GM12878 (cell line): ENCODE results near the gene BOD1L1. TPM values are rescaled to one million over a fixed set of nuclear protein-coding genes. Genes with fewer than 3 reads are reported as not detected.

Source experiments
- BMI1 ChIP-seq: fragments of 450-650 bp; IDR thresholded peaks from 2 replicates; pipeline ENCODE4 v1.6.1; 2016; ENCODE audit warnings: mild to moderate bottlenecking, moderate library complexity, borderline replicate concordance
- CBX3 ChIP-seq: fragments of 200-600 bp; sonication (generic); IDR thresholded peaks from 2 replicates; pipeline ENCODE4 v1.6.1; 2016; ENCODE audit warnings: low read depth, borderline replicate concordance
- EED ChIP-seq: sonication (generic); IDR thresholded peaks from 2 replicates; pipeline ENCODE4 v1.6.1; 2016; ENCODE audit warnings: antibody characterized with exemption, low read depth
- ESRRA ChIP-seq: IDR thresholded peaks from 2 replicates; pipeline ENCODE4 v1.6.1; 2012; ENCODE audit warnings: mild to moderate bottlenecking, low read length, improper control_type of control experiment
- HDAC2 ChIP-seq: fragments of 200-600 bp; sonication (generic); IDR thresholded peaks from 2 replicates; pipeline ENCODE4 v1.6.1; 2017
- IRF4 ChIP-seq: IDR thresholded peaks from 2 replicates; pipeline ENCODE4 v1.6.1; 2011; ENCODE audit warnings: low read depth, low read length
- KAT2A ChIP-seq: conservative IDR thresholded peaks from 2 replicates; pipeline ENCODE4 v1.6.1; 2011; ENCODE audit warnings: low read depth, low read length; ENCODE audit not compliant: control insufficient read depth
- NR2C2 ChIP-seq: IDR thresholded peaks from 2 replicates; pipeline ENCODE4 v1.6.1; 2011; ENCODE audit warnings: borderline replicate concordance, low read depth; ENCODE audit not compliant: control insufficient read depth, insufficient read length
- PAX5 ChIP-seq: IDR thresholded peaks from 2 replicates; pipeline ENCODE4 v1.6.1; 2011; ENCODE audit warnings: low read depth, low read length, borderline replicate concordance
- SMC3 ChIP-seq: IDR thresholded peaks from 2 replicates; pipeline ENCODE4 v1.6.1; 2011; ENCODE audit warnings: low read length, improper control_type of control experiment, borderline replicate concordance
- SPI1 ChIP-seq: IDR thresholded peaks from 2 replicates; pipeline ENCODE4 v1.6.1; 2011; ENCODE audit warnings: low read depth, mild to moderate bottlenecking, low read length, moderate library complexity, borderline replicate concordance; ENCODE audit not compliant: insufficient read depth
- SUPT20H ChIP-seq: IDR thresholded peaks from 2 replicates; pipeline ENCODE4 v1.6.1; 2011; ENCODE audit warnings: low read depth, mild to moderate bottlenecking, low read length, moderate library complexity, borderline replicate concordance; ENCODE audit not compliant: control insufficient read depth
- YY1 ChIP-seq: IDR thresholded peaks from 2 replicates; pipeline ENCODE4 v1.6.1; 2011; ENCODE audit warnings: low read depth, mild to moderate bottlenecking, low read length
- polyA plus RNA-seq, 11 experiments: library from polyadenylated mRNA; depleted of rRNA in 4 of 11; unstranded in 6 of 11; stranded (reverse) in 5 of 11; fragments of >200 nt; fragmentation: Nextera tagmentation in 4 of 11; fragmentation: Illumina TruSeq in 1 of 11; extraction: Ambion mirVana in 4 of 11; extraction: Trizol in 1 of 11; gene quantifications; 1 replicate in 1 of 11; 2 replicates in 10 of 11; pipeline versions ENCODE4 v1.2.1 to v1.2.3, GENCODE V29; 2011 to 2016; ENCODE audit warnings: inconsistent platforms in 2 of 11, missing spikeins in 2 of 11, low read depth in 1 of 11
- total RNA-seq, 4 experiments: library from RNA; depleted of rRNA in 3 of 4; stranded (reverse); fragments of >200 nt in 3 of 4; fragmentation: Illumina TruSeq in 1 of 4; extraction: Trizol in 1 of 4; gene quantifications; 2 replicates each; pipeline versions ENCODE4 v1.2.1 to v1.2.3, GENCODE V29; 2013 to 2021
- TF ChIP-seq, protein P1 (sequence below): IDR thresholded peaks from 2 replicates; pipeline ENCODE4 v1.6.1; 2012; ENCODE audit warnings: low read depth, low read length, improper control_type of control experiment
- TF ChIP-seq, protein P2 (sequence below): fragments of 450-650 bp; formaldehyde crosslinking; IDR thresholded peaks from 2 replicates; pipeline ENCODE4 v1.5.0; 2022; ENCODE audit warnings: mild to moderate bottlenecking, missing genetic modification characterization
- TF ChIP-seq, protein P3 (sequence below): fragments of 450-650 bp; IDR thresholded peaks from 2 replicates; pipeline ENCODE4 v1.6.1; 2017; ENCODE audit warnings: mild to moderate bottlenecking, moderate library complexity
- TF ChIP-seq, protein P4 (sequence below): fragments of 450-650 bp; IDR thresholded peaks from 2 replicates; pipeline ENCODE4 v1.6.1; 2017; ENCODE audit warnings: borderline replicate concordance
- TF ChIP-seq, protein P5 (sequence below): IDR thresholded peaks from 2 replicates; pipeline ENCODE4 v1.6.1; 2012; ENCODE audit warnings: low read depth, low read length, improper control_type of control experiment

BOD1L1 gene
- total and polyA plus RNA-seq, 10 of the 15 experiments (the other 5 are each of a cell fraction or from before 2014, with no cell fraction given), result 6.8 to 41.6 (median 24.3) TPM

DNA sequence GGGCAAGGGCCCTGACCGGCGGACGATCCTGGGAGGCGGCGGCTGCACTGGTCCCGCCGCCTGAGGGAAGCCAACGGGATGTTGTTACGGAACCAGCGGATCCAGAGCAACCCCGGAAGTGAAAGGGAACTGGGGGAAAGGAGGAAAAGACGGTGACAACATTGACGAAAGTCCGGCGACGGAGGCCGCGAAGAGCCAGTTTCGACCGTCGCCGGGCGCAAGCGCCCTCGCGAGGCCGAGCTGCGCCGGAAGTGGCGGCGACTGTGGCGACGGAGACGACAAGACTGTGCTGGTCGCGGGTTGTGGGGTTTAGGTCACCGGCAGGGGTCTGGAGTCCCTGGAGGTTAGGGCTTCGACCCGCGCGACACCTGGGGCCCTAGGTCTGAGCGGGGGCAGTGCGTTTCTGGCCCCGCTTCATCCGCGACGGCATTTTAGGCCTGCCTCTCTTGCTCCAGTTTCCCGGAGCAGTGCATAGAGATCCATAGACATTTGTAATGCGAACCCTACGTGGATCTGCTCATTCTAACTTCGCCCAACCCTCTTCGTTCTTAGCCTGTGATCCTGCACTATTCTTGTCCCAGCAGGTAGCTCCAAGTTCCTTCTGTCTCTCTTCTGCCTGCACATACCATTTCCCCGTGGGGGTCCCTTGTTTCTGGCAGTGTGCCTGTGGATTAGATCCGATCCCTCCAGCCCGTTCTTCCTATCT, at the start of gene BOD1L1 (continued):
- no peak for TF ChIP-seq EED
- TF ChIP-seq, protein P1, sequence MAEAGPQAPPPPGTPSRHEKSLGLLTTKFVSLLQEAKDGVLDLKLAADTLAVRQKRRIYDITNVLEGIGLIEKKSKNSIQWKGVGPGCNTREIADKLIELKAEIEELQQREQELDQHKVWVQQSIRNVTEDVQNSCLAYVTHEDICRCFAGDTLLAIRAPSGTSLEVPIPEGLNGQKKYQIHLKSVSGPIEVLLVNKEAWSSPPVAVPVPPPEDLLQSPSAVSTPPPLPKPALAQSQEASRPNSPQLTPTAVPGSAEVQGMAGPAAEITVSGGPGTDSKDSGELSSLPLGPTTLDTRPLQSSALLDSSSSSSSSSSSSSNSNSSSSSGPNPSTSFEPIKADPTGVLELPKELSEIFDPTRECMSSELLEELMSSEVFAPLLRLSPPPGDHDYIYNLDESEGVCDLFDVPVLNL, result no peak
- TF ChIP-seq, protein P2, sequence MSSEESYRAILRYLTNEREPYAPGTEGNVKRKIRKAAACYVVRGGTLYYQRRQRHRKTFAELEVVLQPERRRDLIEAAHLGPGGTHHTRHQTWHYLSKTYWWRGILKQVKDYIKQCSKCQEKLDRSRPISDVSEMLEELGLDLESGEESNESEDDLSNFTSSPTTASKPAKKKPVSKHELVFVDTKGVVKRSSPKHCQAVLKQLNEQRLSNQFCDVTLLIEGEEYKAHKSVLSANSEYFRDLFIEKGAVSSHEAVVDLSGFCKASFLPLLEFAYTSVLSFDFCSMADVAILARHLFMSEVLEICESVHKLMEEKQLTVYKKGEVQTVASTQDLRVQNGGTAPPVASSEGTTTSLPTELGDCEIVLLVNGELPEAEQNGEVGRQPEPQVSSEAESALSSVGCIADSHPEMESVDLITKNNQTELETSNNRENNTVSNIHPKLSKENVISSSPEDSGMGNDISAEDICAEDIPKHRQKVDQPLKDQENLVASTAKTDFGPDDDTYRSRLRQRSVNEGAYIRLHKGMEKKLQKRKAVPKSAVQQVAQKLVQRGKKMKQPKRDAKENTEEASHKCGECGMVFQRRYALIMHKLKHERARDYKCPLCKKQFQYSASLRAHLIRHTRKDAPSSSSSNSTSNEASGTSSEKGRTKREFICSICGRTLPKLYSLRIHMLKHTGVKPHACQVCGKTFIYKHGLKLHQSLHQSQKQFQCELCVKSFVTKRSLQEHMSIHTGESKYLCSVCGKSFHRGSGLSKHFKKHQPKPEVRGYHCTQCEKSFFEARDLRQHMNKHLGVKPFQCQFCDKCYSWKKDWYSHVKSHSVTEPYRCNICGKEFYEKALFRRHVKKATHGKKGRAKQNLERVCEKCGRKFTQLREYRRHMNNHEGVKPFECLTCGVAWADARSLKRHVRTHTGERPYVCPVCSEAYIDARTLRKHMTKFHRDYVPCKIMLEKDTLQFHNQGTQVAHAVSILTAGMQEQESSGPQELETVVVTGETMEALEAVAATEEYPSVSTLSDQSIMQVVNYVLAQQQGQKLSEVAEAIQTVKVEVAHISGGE (CRISPR knock-in tag), result peak; percentile 44; the same call in 1 of the 2 replicates
- TF ChIP-seq KAT2A, result no peak
- TF ChIP-seq CBX3, result no peak
- TF ChIP-seq IRF4, result peak; percentile 42; the same call in 1 of the 2 replicates
- no peak for TF ChIP-seq HDAC2
- peak; percentile 71; the same call in 1 of the 2 replicates for TF ChIP-seq PAX5
- TF ChIP-seq, protein P3, sequence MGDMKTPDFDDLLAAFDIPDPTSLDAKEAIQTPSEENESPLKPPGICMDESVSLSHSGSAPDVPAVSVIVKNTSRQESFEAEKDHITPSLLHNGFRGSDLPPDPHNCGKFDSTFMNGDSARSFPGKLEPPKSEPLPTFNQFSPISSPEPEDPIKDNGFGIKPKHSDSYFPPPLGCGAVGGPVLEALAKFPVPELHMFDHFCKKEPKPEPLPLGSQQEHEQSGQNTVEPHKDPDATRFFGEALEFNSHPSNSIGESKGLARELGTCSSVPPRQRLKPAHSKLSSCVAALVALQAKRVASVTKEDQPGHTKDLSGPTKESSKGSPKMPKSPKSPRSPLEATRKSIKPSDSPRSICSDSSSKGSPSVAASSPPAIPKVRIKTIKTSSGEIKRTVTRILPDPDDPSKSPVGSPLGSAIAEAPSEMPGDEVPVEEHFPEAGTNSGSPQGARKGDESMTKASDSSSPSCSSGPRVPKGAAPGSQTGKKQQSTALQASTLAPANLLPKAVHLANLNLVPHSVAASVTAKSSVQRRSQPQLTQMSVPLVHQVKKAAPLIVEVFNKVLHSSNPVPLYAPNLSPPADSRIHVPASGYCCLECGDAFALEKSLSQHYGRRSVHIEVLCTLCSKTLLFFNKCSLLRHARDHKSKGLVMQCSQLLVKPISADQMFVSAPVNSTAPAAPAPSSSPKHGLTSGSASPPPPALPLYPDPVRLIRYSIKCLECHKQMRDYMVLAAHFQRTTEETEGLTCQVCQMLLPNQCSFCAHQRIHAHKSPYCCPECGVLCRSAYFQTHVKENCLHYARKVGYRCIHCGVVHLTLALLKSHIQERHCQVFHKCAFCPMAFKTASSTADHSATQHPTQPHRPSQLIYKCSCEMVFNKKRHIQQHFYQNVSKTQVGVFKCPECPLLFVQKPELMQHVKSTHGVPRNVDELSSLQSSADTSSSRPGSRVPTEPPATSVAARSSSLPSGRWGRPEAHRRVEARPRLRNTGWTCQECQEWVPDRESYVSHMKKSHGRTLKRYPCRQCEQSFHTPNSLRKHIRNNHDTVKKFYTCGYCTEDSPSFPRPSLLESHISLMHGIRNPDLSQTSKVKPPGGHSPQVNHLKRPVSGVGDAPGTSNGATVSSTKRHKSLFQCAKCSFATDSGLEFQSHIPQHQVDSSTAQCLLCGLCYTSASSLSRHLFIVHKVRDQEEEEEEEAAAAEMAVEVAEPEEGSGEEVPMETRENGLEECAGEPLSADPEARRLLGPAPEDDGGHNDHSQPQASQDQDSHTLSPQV, result no peak
- TF ChIP-seq SPI1, result peak; percentile 41; the same call in 1 of the 2 replicates
- peak; percentile 12; the same call in 1 of the 2 replicates for TF ChIP-seq SMC3
- no peak for TF ChIP-seq BMI1
- TF ChIP-seq YY1, result peak; percentile 76
- no peak for TF ChIP-seq SUPT20H
- peak; percentile 75 for TF ChIP-seq NR2C2
- TF ChIP-seq, protein P4, sequence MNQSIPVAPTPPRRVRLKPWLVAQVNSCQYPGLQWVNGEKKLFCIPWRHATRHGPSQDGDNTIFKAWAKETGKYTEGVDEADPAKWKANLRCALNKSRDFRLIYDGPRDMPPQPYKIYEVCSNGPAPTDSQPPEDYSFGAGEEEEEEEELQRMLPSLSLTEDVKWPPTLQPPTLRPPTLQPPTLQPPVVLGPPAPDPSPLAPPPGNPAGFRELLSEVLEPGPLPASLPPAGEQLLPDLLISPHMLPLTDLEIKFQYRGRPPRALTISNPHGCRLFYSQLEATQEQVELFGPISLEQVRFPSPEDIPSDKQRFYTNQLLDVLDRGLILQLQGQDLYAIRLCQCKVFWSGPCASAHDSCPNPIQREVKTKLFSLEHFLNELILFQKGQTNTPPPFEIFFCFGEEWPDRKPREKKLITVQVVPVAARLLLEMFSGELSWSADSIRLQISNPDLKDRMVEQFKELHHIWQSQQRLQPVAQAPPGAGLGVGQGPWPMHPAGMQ, result 0 out of 2 replicates have a peak, but pooled peaks have one; percentile 2
- TF ChIP-seq, protein P5, sequence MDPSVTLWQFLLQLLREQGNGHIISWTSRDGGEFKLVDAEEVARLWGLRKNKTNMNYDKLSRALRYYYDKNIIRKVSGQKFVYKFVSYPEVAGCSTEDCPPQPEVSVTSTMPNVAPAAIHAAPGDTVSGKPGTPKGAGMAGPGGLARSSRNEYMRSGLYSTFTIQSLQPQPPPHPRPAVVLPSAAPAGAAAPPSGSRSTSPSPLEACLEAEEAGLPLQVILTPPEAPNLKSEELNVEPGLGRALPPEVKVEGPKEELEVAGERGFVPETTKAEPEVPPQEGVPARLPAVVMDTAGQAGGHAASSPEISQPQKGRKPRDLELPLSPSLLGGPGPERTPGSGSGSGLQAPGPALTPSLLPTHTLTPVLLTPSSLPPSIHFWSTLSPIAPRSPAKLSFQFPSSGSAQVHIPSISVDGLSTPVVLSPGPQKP, result peak; percentile 98
- TF ChIP-seq ESRRA, result peak; percentile 52; the same call in 1 of the 2 replicates
